K562 (cell line): Measurements from ENCODE around the gene SUPT3H. TPM values are rescaled to one million over a fixed set of nuclear protein-coding genes. Genes with fewer than 3 reads are reported as not detected.

Experiments used
- ADNP ChIP-seq: fragments of 200-800 bp; sonication (Bioruptor generic); IDR thresholded peaks from 2 replicates; pipeline ENCODE4 v1.6.1; 2016; ENCODE audit warnings: missing genetic modification characterization, missing compliant biosample characterization
- AFF4 ChIP-seq: sonication (generic); formaldehyde crosslinking; IDR thresholded peaks from 2 replicates; pipeline ENCODE4 v1.8.0; 2023; ENCODE audit warnings: mild to moderate bottlenecking, missing genetic modification reagents
- ARID3A ChIP-seq: IDR thresholded peaks from 2 replicates; pipeline ENCODE4 v1.6.1; 2012; ENCODE audit warnings: low read depth, low read length, improper control_type of control experiment, borderline replicate concordance
- CREB3L1 ChIP-seq: fragments of 450-650 bp; IDR thresholded peaks from 2 replicates; pipeline ENCODE4 v1.6.1; 2014; ENCODE audit warnings: low read depth, mild to moderate bottlenecking, moderate library complexity, borderline replicate concordance
- EP300 ChIP-seq: IDR thresholded peaks from 2 replicates; pipeline ENCODE4 v1.6.1; 2012; ENCODE audit warnings: low read length, improper control_type of control experiment
- HBP1 ChIP-seq: fragments of 450-650 bp; formaldehyde crosslinking; IDR thresholded peaks from 2 replicates; pipeline ENCODE4 v1.4.0; 2022; ENCODE audit warnings: missing genetic modification characterization
- KLF16 ChIP-seq: IDR thresholded peaks from 2 replicates; pipeline ENCODE4 v1.6.1; 2016; ENCODE audit warnings: antibody characterized with exemption
- POLR2B ChIP-seq: fragments of 450-650 bp; IDR thresholded peaks from 2 replicates; pipeline ENCODE4 v1.6.1; 2018; ENCODE audit warnings: low read depth; ENCODE audit not compliant: partially characterized antibody
- PRDM10 ChIP-seq: fragments of 450-650 bp; IDR thresholded peaks from 2 replicates; pipeline ENCODE4 v1.6.1; 2018; ENCODE audit not compliant: partially characterized antibody
- PYGO2 ChIP-seq: fragments of 450-650 bp; IDR thresholded peaks from 2 replicates; pipeline ENCODE4 v1.6.1; 2016; ENCODE audit warnings: mild to moderate bottlenecking, missing genetic modification characterization, moderate library complexity, missing compliant biosample characterization
- TRIM28 ChIP-seq: fragments of 450-650 bp; IDR thresholded peaks from 2 replicates; pipeline ENCODE4 v1.6.1; 2017
- XRCC3 ChIP-seq: fragments of 450-650 bp; IDR thresholded peaks from 2 replicates; pipeline ENCODE4 v1.6.1; 2017; ENCODE audit warnings: mild to moderate bottlenecking, moderate library complexity
- ZBED1 ChIP-seq: IDR thresholded peaks from 2 replicates; pipeline ENCODE4 v1.6.1; 2014
- ZNF24 ChIP-seq: fragments of 450-650 bp; IDR thresholded peaks from 2 replicates; pipeline ENCODE4 v1.6.1; 2016
- polyA plus RNA-seq, 8 experiments: library from polyadenylated mRNA; depleted of rRNA in 4 of 8; stranded (reverse) in 5 of 8; unstranded in 3 of 8; fragments of >200 nt; fragmentation: Nextera tagmentation in 2 of 8; fragmentation: Illumina TruSeq in 1 of 8; extraction: Ambion mirVana in 2 of 8; extraction: Trizol in 1 of 8; gene quantifications; 2 replicates each; pipeline versions ENCODE4 v1.2.1 to v1.2.3, GENCODE V29; 2011 to 2014; ENCODE audit warnings: inconsistent platforms in 1 of 8, missing spikeins in 1 of 8
- total RNA-seq, 7 experiments: library from RNA; depleted of rRNA in 6 of 7; stranded (reverse); fragments of >200 nt in 6 of 7; fragmentation: Illumina TruSeq in 2 of 7; extraction: Trizol in 2 of 7; gene quantifications; 2 replicates each; pipeline versions ENCODE4 v1.2.1 to v1.2.3, GENCODE V29; 2011 to 2021; ENCODE audit warnings: low replicate concordance in 1 of 7

SUPT3H gene
- total and polyA plus RNA-seq, 9 of the 15 experiments (the other 6 are each of a cell fraction or from before 2014, with no cell fraction given): 7.2 to 16.3 (median 11.9) TPM

GRCh38 chr6:45377554-45378333, at the start of gene SUPT3H (continued):
- TF ChIP-seq ARID3A: no peak
- no peak for TF ChIP-seq AFF4 (CRISPR knock-in tag)
- TF ChIP-seq KLF16: no peak; the same call in 1 of the 2 replicates
- TF ChIP-seq XRCC3: no peak
- TF ChIP-seq ZNF24: peak; percentile 75
- TF ChIP-seq HBP1 (CRISPR knock-in tag): peak; percentile 76
- TF ChIP-seq POLR2B: peak; percentile 89
- no peak for TF ChIP-seq ADNP (tag)
- 0 out of 2 replicates have a peak, but pooled peaks have one; percentile 12 for TF ChIP-seq TRIM28
- peak; percentile 93; the same call in 1 of the 2 replicates for TF ChIP-seq CREB3L1
- TF ChIP-seq PYGO2 (tag): no peak
- TF ChIP-seq ZBED1: peak; percentile 37; the same call in 1 of the 2 replicates
- no peak for TF ChIP-seq EP300
- peak; percentile 14 for TF ChIP-seq PRDM10
